Liver (tissue), 9 donors: ENCODE data around the gene BIRC6. TPM values are rescaled to one million over a fixed set of nuclear protein-coding genes. Genes with fewer than 3 reads are reported as not detected.

Experiments used
- DNase-seq: peaks from one replicate; pipeline ENCODE4 v3.0.0-alpha.2; 2017; ENCODE audit warnings: low spot score
- H3K27ac ChIP-seq, 2 donors: one replicate each; pipeline ENCODE4 v1.7.0; 2013; ENCODE audit warnings: inconsistent platforms in 2 of 2, low read length in 2 of 2, control low read depth in 1 of 2, low read depth in 1 of 2, mild to moderate bottlenecking in 1 of 2
- H3K27me3 ChIP-seq, 4 donors: one replicate each; pipeline versions ENCODE4 v1.6.1 to v1.7.0; 2013; ENCODE audit warnings: low read length in 3 of 4, inconsistent platforms in 1 of 4, mild to moderate bottlenecking in 1 of 4, moderate library complexity in 1 of 4; ENCODE audit not compliant: control insufficient read depth in 4 of 4, insufficient read depth in 4 of 4
- H3K36me3 ChIP-seq, 4 donors: one replicate each; pipeline versions ENCODE4 v1.6.1 to v1.7.0; 2013; ENCODE audit warnings: low read length in 3 of 4, mild to moderate bottlenecking in 3 of 4, low read depth in 1 of 4, moderate library complexity in 1 of 4; ENCODE audit not compliant: control insufficient read depth in 4 of 4, insufficient read depth in 3 of 4
- H3K4me1 ChIP-seq, 4 donors: one replicate each; pipeline versions ENCODE4 v1.6.1 to v1.7.0; 2013; ENCODE audit warnings: low read length in 3 of 4, mild to moderate bottlenecking in 3 of 4, moderate library complexity in 1 of 4; ENCODE audit not compliant: control insufficient read depth in 4 of 4, insufficient read depth in 4 of 4
- H3K4me3 ChIP-seq, 3 donors: one replicate each; pipeline versions ENCODE4 v1.6.1 to v1.7.0; 2013; ENCODE audit warnings: low read length in 3 of 3, control low read depth in 1 of 3, low read depth in 1 of 3, mild to moderate bottlenecking in 1 of 3
- H3K9ac ChIP-seq, 2 donors: one replicate each; pipeline ENCODE4 v1.7.0; 2013; ENCODE audit warnings: low read length in 2 of 2, mild to moderate bottlenecking in 2 of 2, moderate library complexity in 2 of 2, control low read depth in 1 of 2, low read depth in 1 of 2
- H3K9me3 ChIP-seq, 4 donors: one replicate each; pipeline versions ENCODE4 v1.6.1 to v1.7.0; 2013; ENCODE audit warnings: low read length in 3 of 4; ENCODE audit not compliant: control insufficient read depth in 4 of 4
- ATF3 ChIP-seq: IDR thresholded peaks from 2 replicates; pipeline ENCODE4 v1.6.1; 2016; ENCODE audit warnings: antibody characterized with exemption
- CTCF ChIP-seq: fragments of 150-350 bp; IDR thresholded peaks from 2 replicates; pipeline ENCODE4 v1.5.1; 2017; ENCODE audit warnings: improper control_type of control experiment, low read depth, low read length; ENCODE audit not compliant: missing input control
- EGR1 ChIP-seq, 2 donors: IDR thresholded peaks; 2 replicates each; pipeline ENCODE4 v1.6.1; 2016 to 2018; ENCODE audit warnings: antibody characterized with exemption in 2 of 2, low read depth in 2 of 2
- FOXA1 ChIP-seq: IDR thresholded peaks from 2 replicates; pipeline ENCODE4 v1.6.1; 2016; ENCODE audit warnings: antibody characterized with exemption
- FOXA2 ChIP-seq: IDR thresholded peaks from 2 replicates; pipeline ENCODE4 v1.6.1; 2016; ENCODE audit warnings: antibody characterized with exemption
- GABPA ChIP-seq, 2 donors: IDR thresholded peaks in 1 of 2; conservative IDR thresholded peaks in 1 of 2; 2 replicates each; pipeline ENCODE4 v1.6.1; 2016; ENCODE audit warnings: antibody characterized with exemption in 2 of 2, mild to moderate bottlenecking in 1 of 2, moderate library complexity in 1 of 2
- HNF4A ChIP-seq, 2 donors: conservative IDR thresholded peaks; 2 replicates each; pipeline ENCODE4 v1.6.1; 2016; ENCODE audit warnings: antibody characterized with exemption in 2 of 2, mild to moderate bottlenecking in 2 of 2
- HNF4G ChIP-seq: IDR thresholded peaks from 2 replicates; pipeline ENCODE4 v1.6.1; 2016; ENCODE audit warnings: antibody characterized with exemption
- JUND ChIP-seq, 2 donors: IDR thresholded peaks; 2 replicates each; pipeline ENCODE4 v1.6.1; 2016; ENCODE audit warnings: antibody characterized with exemption in 2 of 2
- MAX ChIP-seq: IDR thresholded peaks from 2 replicates; pipeline ENCODE4 v1.6.1; 2016; ENCODE audit warnings: antibody characterized with exemption
- NR2F2 ChIP-seq: IDR thresholded peaks from 2 replicates; pipeline ENCODE4 v1.6.1; 2016; ENCODE audit warnings: antibody characterized with exemption
- RAD21 ChIP-seq, 2 donors: IDR thresholded peaks; 2 replicates each; pipeline ENCODE4 v1.6.1; 2016; ENCODE audit warnings: antibody characterized with exemption in 2 of 2, mild to moderate bottlenecking in 2 of 2
- REST ChIP-seq: IDR thresholded peaks from 2 replicates; pipeline ENCODE4 v1.6.1; 2016; ENCODE audit warnings: antibody characterized with exemption, mild to moderate bottlenecking
- RXRA ChIP-seq, 2 donors: IDR thresholded peaks; 2 replicates each; pipeline ENCODE4 v1.6.1; 2017 to 2018; ENCODE audit warnings: antibody characterized with exemption in 2 of 2, mild to moderate bottlenecking in 1 of 2
- SP1 ChIP-seq: IDR thresholded peaks from 2 replicates; pipeline ENCODE4 v1.6.1; 2018; ENCODE audit warnings: antibody characterized with exemption, mild to moderate bottlenecking
- TAF1 ChIP-seq: conservative IDR thresholded peaks from 2 replicates; pipeline ENCODE4 v1.6.1; 2016; ENCODE audit warnings: antibody characterized with exemption, mild to moderate bottlenecking
- YY1 ChIP-seq: IDR thresholded peaks from 2 replicates; pipeline ENCODE4 v1.6.1; 2016; ENCODE audit warnings: antibody characterized with exemption, mild to moderate bottlenecking
- ZBTB33 ChIP-seq: IDR thresholded peaks from 2 replicates; pipeline ENCODE4 v1.6.1; 2016; ENCODE audit warnings: antibody characterized with exemption
- WGBS: extraction: QIAGEN DNeasy Blood & Tissue Kit; methylation state at CpG from one replicate; pipeline ENCODE4 v1.1.7; 2013; 5-methylcytosine and 5-hydroxymethylcytosine counted together
- polyA plus RNA-seq, 2 donors: library from polyadenylated mRNA; stranded (reverse) in 1 of 2; unstranded in 1 of 2; fragments of 200-250 nt in 1 of 2; fragments of >200 nt in 1 of 2; fragmentation: Nextera tagmentation in 1 of 2; extraction: Ambion mirVana in 1 of 2; gene quantifications; one replicate each; pipeline versions ENCODE4 v1.2.1 to v1.2.3, GENCODE V29; 2013 to 2015
- total RNA-seq, 2 donors: library from RNA; depleted of rRNA; stranded (reverse); fragments of >200 nt; gene quantifications; one replicate each; pipeline ENCODE4 v1.2.3, GENCODE V29; 2014
- donor health status: healthy.
- donor health status: healthy.
- donor health status: healthy.
- donor health status: healthy.
- donor health status: healthy.

The BIRC6 gene
- total and polyA plus RNA-seq, 4 donors = 11.1 to 171 (median 45.2) TPM

- Histone ChIP-seq H3K9ac (no peak overlapping the region), H3K27me3 (no peaks in the 10 kb centered on the region), H3K9me3 (no peaks in the 10 kb centered on the region), H3K4me3 (no peak overlapping the region), H3K27ac (no peak overlapping the region), H3K4me1 (no peaks in the 10 kb centered on the region), H3K36me3 (peaks cover 2 to 58% (median 44%) of the 10 kb centered on the region in 4 donors)
- no peak for DNase-seq
- no peak for TF ChIP-seq EGR1 (IDR thresholded peaks at IDR 0.05; ENCODE audit: low read depth in 2 of 2)
- TF ChIP-seq CTCF = no peak
- TF ChIP-seq GABPA (IDR thresholded peaks at IDR 0.05 in 1 of 2, conservative IDR thresholded peaks at IDR 0.05 in 1 of 2) = no peak
- no peak for TF ChIP-seq YY1
- no peak for TF ChIP-seq RXRA (IDR thresholded peaks at IDR 0.05)
- no peak for TF ChIP-seq TAF1
- no peak for TF ChIP-seq HNF4G
- TF ChIP-seq RAD21 (IDR thresholded peaks at IDR 0.05) = no peak
- 97% methylated on average over 1 of the region's 1 CpG for WGBS
These were observed 149.6 kb downstream of the BIRC6 start for GRCh38 chr2:32506446-32506845.

- Histone ChIP-seq H3K36me3 (peaks cover 5 to 60% (median 51%) of the 10 kb centered on the region in 4 donors), H3K27me3 (no peaks in the 10 kb centered on the region), H3K9me3 (no peaks in the 10 kb centered on the region), H3K4me3 (no peak overlapping the region), H3K9ac (no peak overlapping the region), H3K27ac (no peak overlapping the region), H3K4me1 (no peaks in the 10 kb centered on the region)
- DNase-seq = no peak
- WGBS = over 99% methylated on average over 2 of the region's 2 CpGs
- no peak for TF ChIP-seq CTCF
- no peak for TF ChIP-seq EGR1 (IDR thresholded peaks at IDR 0.05; ENCODE audit: low read depth in 2 of 2)
- no peak for TF ChIP-seq FOXA2
- no peak for TF ChIP-seq ATF3
- no peak for TF ChIP-seq REST
- TF ChIP-seq MAX = no peak
- TF ChIP-seq GABPA (IDR thresholded peaks at IDR 0.05 in 1 of 2, conservative IDR thresholded peaks at IDR 0.05 in 1 of 2) = no peak
- no peak for TF ChIP-seq NR2F2
- no peak for TF ChIP-seq RXRA (IDR thresholded peaks at IDR 0.05)
- no peak for TF ChIP-seq RAD21 (IDR thresholded peaks at IDR 0.05)
- TF ChIP-seq HNF4A (conservative IDR thresholded peaks at IDR 0.05) = no peak
- no peak for TF ChIP-seq TAF1
- TF ChIP-seq HNF4G = no peak
- no peak for TF ChIP-seq ZBTB33
- no peak for TF ChIP-seq JUND (IDR thresholded peaks at IDR 0.05)
- TF ChIP-seq SP1 = no peak
- TF ChIP-seq FOXA1 = no peak
- no peak for TF ChIP-seq YY1
These were observed 158.1 kb downstream of the BIRC6 start for GRCh38 chr2:32514946-32515345.
